ENCODE measurements around the gene DAPK1. TPM values are rescaled to one million over a fixed set of nuclear protein-coding genes. Genes with fewer than 3 reads are reported as not detected.

The DAPK1 gene
- total and polyA plus RNA-seq, 7 donors: 0.66 to 8.4 (median 2.2) TPM

DNA sequence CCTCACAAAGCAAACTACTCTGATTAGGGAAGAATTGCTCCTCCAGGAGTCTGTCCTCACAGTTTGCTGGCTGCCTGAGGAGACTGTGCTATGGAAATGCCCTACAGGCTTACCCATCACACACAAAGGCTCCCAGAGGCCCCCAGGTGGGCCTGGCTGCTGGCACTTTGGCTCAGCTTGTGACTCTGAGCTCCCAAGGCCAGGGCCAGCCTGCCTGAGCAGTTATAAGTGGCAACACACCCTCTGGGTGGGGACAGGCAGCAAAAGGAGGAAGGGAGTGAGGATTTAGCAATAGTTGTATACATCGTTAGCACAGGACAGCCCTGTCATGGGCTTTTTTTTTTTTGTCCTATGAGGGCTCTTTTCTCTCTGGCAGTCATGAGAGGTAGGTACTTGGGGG lies 103.5 kb downstream of the DAPK1 start:
- peaks cover 18% of the 10 kb centered on the region for H3K4me1 ChIP-seq
- intact Hi-C loops (cut with DNase I): no loop called here
- WGBS, 3 donors: 85 to 88% (median 86%) methylated on average over 1 of the region's 1 CpG

GRCh38 chr9:87601595-87601994 lies 103.9 kb downstream of the DAPK1 start:
- no peak for TF ChIP-seq CTCF (IDR thresholded peaks at IDR 0.05)
- H3K27ac ChIP-seq: no peak overlapping the region
- H3K4me1 ChIP-seq: peaks cover 15% of the 10 kb centered on the region
- no peak overlapping the region for H3K4me3 ChIP-seq
- DNase-seq (no peak), ATAC-seq (no peak)
- WGBS, 3 donors: 81 to 98% (median 89%) methylated on average over 5 of the region's 5 CpGs
- no peaks in the 10 kb centered on the region for H3K27me3 ChIP-seq (ENCODE audit: insufficient read depth in 3 of 3, low read length in 2 of 3)
- H3K36me3 ChIP-seq (ENCODE audit: insufficient read depth in 1 of 2, low read depth in 1 of 2): no peaks in the 10 kb centered on the region
- H3K9me3 ChIP-seq: no peaks in the 10 kb centered on the region
- intact Hi-C loops (cut with DNase I): no loop called here

More for the DNA sequence above, 103.5 kb downstream of the DAPK1 start:
- DNase-seq (peak in 1 of 2 donors; percentile 25), ATAC-seq (peak in 1 of 4 donors; percentile 41)
- no peaks in the 10 kb centered on the region for H3K9me3 ChIP-seq
- no peak overlapping the region for H3K27ac ChIP-seq
- H3K4me3 ChIP-seq: no peak overlapping the region
- TF ChIP-seq CTCF (IDR thresholded peaks at IDR 0.05): no peak
- no peaks in the 10 kb centered on the region for H3K27me3 ChIP-seq (ENCODE audit: insufficient read depth in 3 of 3, low read length in 2 of 3)
- no peaks in the 10 kb centered on the region for H3K36me3 ChIP-seq (ENCODE audit: insufficient read depth in 1 of 2, low read depth in 1 of 2)

GRCh38 chr9:87602933-87603643 lies 105.4 kb downstream of the DAPK1 start:
- Histone ChIP-seq H3K27ac (no peak overlapping the region), H3K4me1 (peaks cover 7% of the 10 kb centered on the region), H3K4me3 (no peak overlapping the region), H3K9me3 (no peaks in the 10 kb centered on the region), H3K27me3 (ENCODE audit: insufficient read depth in 3 of 3, low read length in 2 of 3) (no peaks in the 10 kb centered on the region), H3K36me3 (ENCODE audit: insufficient read depth in 1 of 2, low read depth in 1 of 2) (no peaks in the 10 kb centered on the region)
- DNase-seq: no peak
- no peak for ATAC-seq
- intact Hi-C loops (cut with DNase I): no loop called here
- 45 to 64% (median 50%) methylated on average over 9 of the region's 9 CpGs for WGBS, 3 donors
- TF ChIP-seq CTCF (IDR thresholded peaks at IDR 0.05): no peak

DNA sequence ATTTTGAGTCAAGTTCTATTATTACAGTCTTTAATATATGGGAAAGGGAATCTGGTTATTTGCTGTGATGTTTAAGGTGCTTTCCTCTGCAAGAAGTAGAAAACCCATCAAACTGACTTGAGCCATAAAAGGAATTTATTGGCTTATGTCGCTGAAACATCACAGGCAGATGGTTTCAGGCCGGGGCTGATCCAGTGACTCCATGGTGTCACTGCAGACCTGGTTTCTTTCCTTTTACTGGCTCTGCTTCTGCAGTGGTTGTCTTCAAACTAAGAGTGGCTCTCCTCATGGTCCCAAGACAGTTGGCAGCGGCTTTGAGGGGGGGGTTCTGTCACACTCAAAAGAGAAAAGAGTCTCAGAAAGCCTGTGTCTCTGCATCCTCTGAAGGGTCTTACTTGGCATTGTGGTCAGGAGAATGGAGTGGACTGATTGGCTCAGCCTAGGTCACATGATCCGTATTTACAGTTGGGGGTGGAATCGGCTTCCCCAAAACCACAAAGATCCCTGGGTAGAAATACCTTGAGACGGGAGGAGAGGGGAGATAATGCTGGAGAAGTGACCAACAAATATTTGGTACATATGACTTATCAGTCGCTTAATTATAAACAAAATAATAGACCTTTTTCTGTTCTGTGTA lies 106.3 kb downstream of the DAPK1 start:
- Histone ChIP-seq H3K4me1 (peaks cover 7% of the 10 kb centered on the region), H3K4me3 (no peak overlapping the region), H3K27ac (no peak overlapping the region), H3K27me3 (ENCODE audit: insufficient read depth in 3 of 3, low read length in 2 of 3) (no peaks in the 10 kb centered on the region), H3K36me3 (ENCODE audit: insufficient read depth in 1 of 2, low read depth in 1 of 2) (no peaks in the 10 kb centered on the region), H3K9me3 (no peaks in the 10 kb centered on the region)
- TF ChIP-seq CTCF (IDR thresholded peaks at IDR 0.05): no peak
- 81 to 84% (median 84%) methylated on average over 7 of the region's 7 CpGs for WGBS, 3 donors
- ATAC-seq: no peak
- intact Hi-C loops (cut with DNase I): no loop called here
- no peak for DNase-seq
